Gastroesophageal sphincter (tissue), 4 donors: ENCODE data around the gene AMBP. TPM values are rescaled to one million over a fixed set of nuclear protein-coding genes. Genes with fewer than 3 reads are reported as not detected.

Experiments used
- ATAC-seq: fragments of 150-250 bp; one replicate; pipeline ENCODE4 v1.9.1; 2016; ENCODE audit warnings: mild to moderate bottlenecking, moderate library complexity
- H3K27ac ChIP-seq, 4 donors: fragments of 200-600 bp; sonication (generic) in 3 of 4; 1 replicate in 3 of 4; 2 replicates in 1 of 4; pipeline ENCODE4 v1.5.1; 2016 to 2019
- H3K27me3 ChIP-seq: fragments of 200-600 bp; sonication (generic); one replicate; pipeline ENCODE4 v1.5.1; 2019
- H3K36me3 ChIP-seq, 2 donors: fragments of 200-600 bp; sonication (generic); one replicate each; pipeline ENCODE4 v1.5.1; 2019; ENCODE audit warnings: control low read depth in 1 of 2
- H3K4me1 ChIP-seq, 3 donors: fragments of 200-600 bp; sonication (generic); 1 replicate in 2 of 3; 2 replicates in 1 of 3; pipeline ENCODE4 v1.5.1; 2016 to 2019; ENCODE audit warnings: control low read depth in 2 of 3
- H3K4me3 ChIP-seq, 2 donors: fragments of 200-600 bp; sonication (generic); one replicate each; pipeline ENCODE4 v1.5.1; 2019; ENCODE audit warnings: mild to moderate bottlenecking in 1 of 2, moderate library complexity in 1 of 2
- H3K9me3 ChIP-seq, 3 donors: fragments of 200-600 bp; sonication (generic); one replicate each; pipeline ENCODE4 v1.5.1; 2017 to 2019; ENCODE audit warnings: control low read depth in 2 of 3
- EP300 ChIP-seq: sonication (generic); formaldehyde crosslinking; IDR thresholded peaks from one replicate; pipeline ENCODE4 v1.6.1; 2017; ENCODE audit warnings: antibody characterized with exemption, mild to moderate bottlenecking
- POLR2A ChIP-seq, 2 donors: fragments of 450-650 bp; IDR thresholded peaks; one replicate each; pipeline ENCODE4 v1.6.1; 2017; ENCODE audit warnings: antibody characterized with exemption in 2 of 2, mild to moderate bottlenecking in 2 of 2, moderate library complexity in 1 of 2
- POLR2AphosphoS5 ChIP-seq: sonication (generic); formaldehyde crosslinking; IDR thresholded peaks from one replicate; pipeline ENCODE4 v1.6.1; 2017; ENCODE audit warnings: antibody characterized with exemption
- WGBS, 2 donors: methylation state at CpG; one replicate each; pipeline ENCODE4 v1.1.5; 2018; ENCODE audit warnings: low coverage in 1 of 2; 5-methylcytosine and 5-hydroxymethylcytosine counted together
- total RNA-seq, 4 donors: library from RNA; depleted of rRNA; stranded (reverse); fragments of >200 nt; gene quantifications; one replicate each; pipeline ENCODE4 v1.1.0, GENCODE V29; 2016
- TF ChIP-seq, protein P1 (sequence below), 4 experiments: fragments of 200-600 bp in 2 of 4; fragments of 450-650 bp in 2 of 4; sonication (generic) in 1 of 4; IDR thresholded peaks; one replicate each; pipeline ENCODE4 v1.5.1; 2017 to 2019; ENCODE audit warnings: antibody characterized with exemption in 4 of 4, mild to moderate bottlenecking in 2 of 4, moderate library complexity in 2 of 4

The AMBP gene
- total RNA-seq, 4 donors from 2014 or later = not detected

DNA sequence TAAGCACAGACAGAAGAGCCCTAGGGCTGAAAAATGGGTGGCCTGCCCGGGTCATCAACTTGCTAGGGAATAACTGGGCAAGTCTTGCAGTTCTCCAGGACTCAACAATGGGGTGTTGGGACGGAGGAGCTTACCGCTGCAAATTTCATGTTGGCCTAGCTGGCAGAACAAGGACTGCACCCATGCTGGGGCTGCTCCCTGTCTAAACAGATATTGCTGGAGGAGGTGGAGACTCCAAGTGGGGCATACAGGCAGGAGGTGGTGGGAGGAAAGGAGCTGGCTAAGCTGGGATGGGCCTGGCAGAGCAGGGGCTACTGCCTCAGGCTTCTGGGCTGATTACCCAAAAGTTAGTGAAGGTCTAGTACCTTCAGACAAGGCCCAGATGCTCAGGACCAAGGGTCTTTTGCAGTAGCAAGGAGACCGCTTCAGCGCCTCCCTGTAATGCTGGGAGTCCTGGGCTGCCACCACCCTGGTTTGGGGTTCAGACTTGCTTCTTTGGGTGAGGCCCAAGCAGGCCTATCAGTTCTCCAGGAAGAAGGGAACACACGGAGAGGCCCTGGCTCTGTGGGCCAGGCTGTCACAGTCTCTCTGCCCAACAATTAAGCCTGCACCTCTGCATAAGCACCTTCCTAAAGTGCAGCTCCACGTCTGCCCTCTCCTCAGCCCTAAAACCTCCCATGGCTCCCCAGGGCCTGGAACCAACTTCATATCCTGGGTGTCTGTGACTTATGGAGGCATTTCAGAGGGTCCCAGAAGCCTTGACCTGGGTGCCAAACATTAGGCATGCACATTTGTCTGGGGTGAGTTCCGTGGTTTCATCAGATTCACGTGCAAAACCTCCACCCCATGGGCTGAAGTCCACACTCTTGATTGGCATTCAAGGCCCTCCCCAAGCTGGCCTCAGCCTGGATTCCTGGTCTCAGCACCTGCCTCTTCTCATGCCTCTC lies 45.2 kb upstream of the AMBP start:
- no peak overlapping the region for H3K27ac ChIP-seq
- H3K27me3 ChIP-seq = peaks cover 29% of the 10 kb centered on the region
- no peak for TF ChIP-seq POLR2A (IDR thresholded peaks at IDR 0.05)
- TF ChIP-seq EP300 = no peak
- no peak for TF ChIP-seq POLR2AphosphoS5
- TF ChIP-seq, protein P1, sequence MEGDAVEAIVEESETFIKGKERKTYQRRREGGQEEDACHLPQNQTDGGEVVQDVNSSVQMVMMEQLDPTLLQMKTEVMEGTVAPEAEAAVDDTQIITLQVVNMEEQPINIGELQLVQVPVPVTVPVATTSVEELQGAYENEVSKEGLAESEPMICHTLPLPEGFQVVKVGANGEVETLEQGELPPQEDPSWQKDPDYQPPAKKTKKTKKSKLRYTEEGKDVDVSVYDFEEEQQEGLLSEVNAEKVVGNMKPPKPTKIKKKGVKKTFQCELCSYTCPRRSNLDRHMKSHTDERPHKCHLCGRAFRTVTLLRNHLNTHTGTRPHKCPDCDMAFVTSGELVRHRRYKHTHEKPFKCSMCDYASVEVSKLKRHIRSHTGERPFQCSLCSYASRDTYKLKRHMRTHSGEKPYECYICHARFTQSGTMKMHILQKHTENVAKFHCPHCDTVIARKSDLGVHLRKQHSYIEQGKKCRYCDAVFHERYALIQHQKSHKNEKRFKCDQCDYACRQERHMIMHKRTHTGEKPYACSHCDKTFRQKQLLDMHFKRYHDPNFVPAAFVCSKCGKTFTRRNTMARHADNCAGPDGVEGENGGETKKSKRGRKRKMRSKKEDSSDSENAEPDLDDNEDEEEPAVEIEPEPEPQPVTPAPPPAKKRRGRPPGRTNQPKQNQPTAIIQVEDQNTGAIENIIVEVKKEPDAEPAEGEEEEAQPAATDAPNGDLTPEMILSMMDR (IDR thresholded peaks at IDR 0.05) = no peak
- no peak overlapping the region for H3K4me3 ChIP-seq
- ATAC-seq = no peak
- no peaks in the 10 kb centered on the region for H3K36me3 ChIP-seq
- WGBS, 2 donors = 83 to 100% methylated on average over 1 to 4 of the region's 9 CpGs
- H3K9me3 ChIP-seq = peaks cover 0 to 16% (median 0%) of the 10 kb centered on the region in 3 donors
- no peaks in the 10 kb centered on the region for H3K4me1 ChIP-seq

DNA sequence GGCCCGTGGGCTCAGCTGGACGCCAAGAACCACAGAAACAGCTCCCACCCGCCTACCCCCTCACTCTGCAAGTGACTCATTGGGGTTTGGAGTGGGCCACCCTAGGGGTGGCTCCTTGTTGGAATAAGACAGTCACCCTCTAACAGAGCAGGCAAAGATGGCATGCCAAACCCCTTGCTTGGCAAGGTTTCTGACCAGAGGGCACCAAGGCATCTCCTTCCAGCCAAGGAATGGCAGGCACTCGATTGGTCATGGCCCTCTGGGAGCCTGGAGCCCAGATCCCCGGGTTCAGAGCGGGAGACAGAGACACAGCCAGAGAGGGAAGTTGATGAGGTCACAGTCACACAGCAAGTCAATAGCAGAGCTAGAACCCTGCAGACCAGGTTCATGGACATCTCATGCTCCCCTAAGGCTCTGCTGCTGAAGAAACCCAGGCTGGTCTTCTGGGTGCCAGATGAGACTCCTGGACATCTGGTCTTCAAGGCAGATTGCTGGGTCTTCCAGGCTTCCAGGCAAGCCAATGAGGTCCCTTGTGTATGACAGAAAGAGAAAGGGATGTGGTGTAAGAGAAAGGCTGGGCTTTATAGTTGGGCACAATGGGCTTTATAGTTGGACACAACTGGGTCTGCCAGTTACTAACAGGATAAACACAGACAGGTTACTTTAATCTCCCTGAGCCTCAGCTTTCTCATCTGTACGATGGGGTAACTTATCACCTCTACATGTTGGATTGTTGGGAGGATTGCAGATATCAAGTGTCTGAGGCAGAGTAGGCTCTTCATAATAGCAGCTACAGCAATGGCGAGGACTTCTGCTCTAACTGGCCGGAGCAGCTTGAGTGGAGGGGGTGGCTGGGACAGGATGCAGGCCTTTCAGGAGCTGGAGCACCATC lies 44.3 kb upstream of the AMBP start:
- Histone ChIP-seq H3K4me1 (no peaks in the 10 kb centered on the region), H3K27me3 (peaks cover 34% of the 10 kb centered on the region), H3K27ac (no peak overlapping the region), H3K4me3 (no peak overlapping the region), H3K36me3 (no peaks in the 10 kb centered on the region), H3K9me3 (peaks cover 0 to 7% (median 0%) of the 10 kb centered on the region in 3 donors)
- ATAC-seq = no peak
- WGBS, 2 donors = 80% methylated on average over 2 of the region's 9 CpGs; no CpG with 5 or more reads in 1 of the 2 donors
- no peak for TF ChIP-seq EP300
- no peak for TF ChIP-seq POLR2AphosphoS5
- TF ChIP-seq POLR2A (IDR thresholded peaks at IDR 0.05) = no peak
- TF ChIP-seq, protein P1 (IDR thresholded peaks at IDR 0.05) = no peak

DNA sequence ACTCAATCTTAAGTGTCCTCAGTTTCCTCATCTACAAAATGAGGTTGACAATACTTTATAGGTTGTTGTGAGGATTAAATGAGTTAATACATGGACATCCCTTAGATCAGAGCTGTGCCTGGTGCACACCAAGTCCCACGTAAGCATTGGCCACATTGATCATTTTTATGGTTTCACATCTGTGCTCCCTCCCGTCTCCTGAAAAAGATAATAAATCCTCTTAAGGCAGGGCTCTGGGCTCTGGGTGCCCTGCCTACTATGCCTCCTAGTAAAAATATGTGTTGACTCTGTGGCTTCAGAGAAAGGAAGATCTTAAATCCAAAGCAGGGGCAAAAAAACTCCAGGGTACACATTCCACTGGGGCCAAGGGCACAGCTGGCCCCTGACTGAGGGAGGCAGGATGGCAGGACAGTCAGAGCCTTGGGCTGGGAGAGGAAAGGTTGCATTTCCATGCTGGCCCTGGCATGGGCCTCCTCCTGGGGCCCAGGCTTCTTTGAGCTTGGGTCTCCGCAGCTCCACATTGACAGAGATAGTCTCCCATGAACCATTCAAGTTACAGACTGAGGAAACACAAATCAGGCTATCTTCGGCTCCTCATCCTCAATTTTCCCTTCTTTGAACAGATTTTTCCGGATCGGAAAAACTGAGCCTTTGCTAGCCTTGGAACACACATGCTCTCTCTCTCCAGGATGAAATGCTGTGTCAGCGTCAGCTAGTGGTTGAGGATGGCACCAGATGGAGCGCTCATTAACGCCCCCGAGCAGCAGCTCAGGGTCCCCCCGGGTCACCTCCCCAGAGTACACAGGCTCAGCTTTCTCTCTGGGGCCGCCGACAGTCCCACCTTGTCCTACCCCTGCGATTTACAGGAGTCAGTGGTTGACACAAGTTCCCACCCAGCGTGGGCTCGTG lies 43.4 kb upstream of the AMBP start:
- TF ChIP-seq EP300 (no peak), POLR2A (IDR thresholded peaks at IDR 0.05) (no peak), POLR2AphosphoS5 (no peak)
- TF ChIP-seq, protein P1 (IDR thresholded peaks at IDR 0.05) = no peak
- H3K27ac ChIP-seq = no peak overlapping the region
- WGBS, 2 donors = 67 to 81% methylated on average over 3 to 7 of the region's 16 CpGs
- no peaks in the 10 kb centered on the region for H3K4me1 ChIP-seq
- ATAC-seq = no peak
- H3K36me3 ChIP-seq = no peaks in the 10 kb centered on the region
- peaks cover 36% of the 10 kb centered on the region for H3K27me3 ChIP-seq
- H3K9me3 ChIP-seq = no peaks in the 10 kb centered on the region
- no peak overlapping the region for H3K4me3 ChIP-seq

DNA sequence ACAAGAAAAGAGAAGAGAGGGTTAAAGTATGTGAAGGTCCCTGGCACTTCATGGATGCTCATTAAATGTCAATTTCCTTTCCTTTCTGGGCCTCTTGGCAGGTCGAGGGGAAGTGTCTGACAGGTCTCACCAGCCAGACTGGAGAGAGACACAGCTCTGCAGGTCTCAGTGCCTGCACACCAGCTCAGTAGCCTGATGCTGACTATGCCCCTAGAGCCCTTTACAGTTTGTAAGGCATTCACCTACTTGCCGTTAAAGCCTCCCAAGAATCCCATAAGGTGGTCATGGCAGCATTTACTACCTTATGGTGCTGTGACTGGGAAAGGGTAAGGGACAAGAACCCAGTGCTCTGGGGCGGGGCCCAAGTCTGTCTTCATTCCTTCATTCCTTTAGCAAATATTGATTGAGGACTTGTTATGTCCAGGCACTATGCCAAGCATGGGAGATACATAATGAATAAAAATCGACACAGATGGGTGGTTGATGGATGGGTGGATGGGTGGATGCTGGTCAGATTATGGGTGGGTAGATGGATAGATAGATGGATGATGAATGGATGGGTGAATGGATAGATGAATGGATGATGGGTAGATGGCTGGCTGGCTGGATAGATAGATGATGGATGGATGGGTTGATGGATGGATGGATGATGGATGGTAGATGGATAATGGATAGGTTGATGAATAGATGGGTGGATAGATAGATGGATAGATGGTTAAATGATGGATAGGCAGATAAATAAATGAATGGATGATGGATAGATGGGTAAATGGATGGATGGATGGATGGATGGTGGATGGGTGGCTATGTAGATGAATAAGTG lies 42.3 kb upstream of the AMBP start:
- ATAC-seq = no peak
- peaks cover 46% of the 10 kb centered on the region for H3K27me3 ChIP-seq
- H3K4me1 ChIP-seq = peaks cover 0 to 4% (median 0%) of the 10 kb centered on the region in 3 donors
- H3K36me3 ChIP-seq = no peaks in the 10 kb centered on the region
- no peaks in the 10 kb centered on the region for H3K9me3 ChIP-seq
- WGBS, 2 donors = 73 to 100% methylated on average over 2 to 3 of the region's 4 CpGs
- no peak overlapping the region for H3K27ac ChIP-seq
- H3K4me3 ChIP-seq = no peak overlapping the region
- TF ChIP-seq, protein P1 (IDR thresholded peaks at IDR 0.05) = no peak
- no peak for TF ChIP-seq EP300
- TF ChIP-seq POLR2AphosphoS5 = no peak
- TF ChIP-seq POLR2A (IDR thresholded peaks at IDR 0.05) = no peak
